CD4-positive, alpha-beta memory T cell (primary cell): ENCODE data around the gene RABGAP1L. TPM values are rescaled to one million over a fixed set of nuclear protein-coding genes. Genes with fewer than 3 reads are reported as not detected.

Experiments used
- CTCF ChIA-PET: fragments of 350-600 bp; sonication (Branson Sonifier 250); formaldehyde crosslinking; loops from one replicate; lab custom pipeline; 2021; ENCODE audit warnings: inconsistent platforms; ENCODE audit not compliant: partially characterized antibody; lab: Charles Lee
- POLR2A ChIA-PET: fragments of 350-600 bp; sonication (Branson Sonifier 250); formaldehyde crosslinking; loops from one replicate; lab custom pipeline; 2021; ENCODE audit not compliant: partially characterized antibody; lab: Charles Lee
- DNase-seq, 5 donors: peaks; one replicate each; pipeline versions ENCODE4 v3.0.0 to v3.0.0-alpha.2; 2020 to 2022; ENCODE audit warnings: mixed read lengths in 1 of 5
- H3K27ac ChIP-seq: one replicate; pipeline ENCODE4 v1.7.0; 2013; ENCODE audit warnings: low read depth, low read length
- H3K27me3 ChIP-seq: 2 replicates; pipeline ENCODE4 v1.7.0; 2013; ENCODE audit warnings: mild to moderate bottlenecking, low read length, moderate library complexity; ENCODE audit not compliant: insufficient read depth
- H3K36me3 ChIP-seq: 2 replicates; pipeline ENCODE4 v1.7.0; 2013; ENCODE audit warnings: mild to moderate bottlenecking, low read length, moderate library complexity; ENCODE audit not compliant: insufficient read depth
- H3K4me1 ChIP-seq: 2 replicates; pipeline ENCODE4 v1.7.0; 2013; ENCODE audit warnings: mild to moderate bottlenecking, low read length, moderate library complexity; ENCODE audit not compliant: insufficient read depth
- H3K4me3 ChIP-seq, 2 donors: one replicate each; pipeline ENCODE4 v1.7.0; 2013; ENCODE audit warnings: low read length in 2 of 2, mild to moderate bottlenecking in 1 of 2
- H3K9me3 ChIP-seq, 2 donors: one replicate each; pipeline ENCODE4 v1.7.0; 2013; ENCODE audit warnings: low read length in 2 of 2, control low read depth in 1 of 2; ENCODE audit not compliant: control insufficient read depth in 1 of 2
- H3K27ac Mint-ChIP-seq, 7 donors: one replicate each; pipeline ENCODE4 v1.8.0; 2020 to 2021; ENCODE audit warnings: mixed read lengths in 7 of 7, mild to moderate bottlenecking in 6 of 7, inconsistent platforms in 3 of 7, moderate library complexity in 3 of 7
- H3K27me3 Mint-ChIP-seq, 2 donors: one replicate each; pipeline ENCODE4 v1.8.0; 2020 to 2021; ENCODE audit warnings: mixed read lengths in 2 of 2
- H3K36me3 Mint-ChIP-seq, 2 donors: one replicate each; pipeline ENCODE4 v1.8.0; 2020 to 2021; ENCODE audit warnings: mixed read lengths in 2 of 2, inconsistent platforms in 1 of 2, mild to moderate bottlenecking in 1 of 2
- H3K4me1 Mint-ChIP-seq, 4 donors: one replicate each; pipeline ENCODE4 v1.8.0; 2020 to 2021; ENCODE audit warnings: mixed read lengths in 4 of 4, mild to moderate bottlenecking in 1 of 4
- H3K4me3 Mint-ChIP-seq, 8 donors: one replicate each; pipeline ENCODE4 v1.8.0; 2020 to 2021; ENCODE audit warnings: mixed read lengths in 8 of 8, mild to moderate bottlenecking in 7 of 8, moderate library complexity in 6 of 8, inconsistent platforms in 3 of 8
- H3K9me3 Mint-ChIP-seq, 8 donors: one replicate each; pipeline ENCODE4 v1.8.0; 2020 to 2021; ENCODE audit warnings: mixed read lengths in 8 of 8, mild to moderate bottlenecking in 5 of 8, inconsistent platforms in 3 of 8, moderate library complexity in 1 of 8
- intact Hi-C: fragments of 100-400 bp; cut with micrococcal nuclease; formaldehyde crosslinking; loops from one replicate; pipeline ENCODE4 v1.15.1; 2023
- polyA plus RNA-seq, 2 donors: library from polyadenylated mRNA; unstranded; fragments of 300-500 nt; fragmentation: Illumina TruSeq; gene quantifications; one replicate each; pipeline ENCODE4 v1.2.3, GENCODE V29; 2021
- total RNA-seq, 2 experiments: library from RNA; stranded (reverse); gene quantifications; one replicate each; pipeline ENCODE4 v1.2.3, GENCODE V29; 2021

The RABGAP1L gene
- total and polyA plus RNA-seq, 4 experiments from 2014 or later, result 75.7 to 114 (median 96.8) TPM

GRCh38 chr1:174191349-174191862 is 32.1 kb downstream of the RABGAP1L start:
- Mint-ChIP-seq H3K27ac (peak overlapping the region in 6 of 7 donors; percentile 1 to 33 (median 11)), H3K4me3 (peak overlapping the region in 2 of 8 donors; percentile 1 to 52), H3K4me1 (peaks cover 28 to 46% (median 43%) of the 10 kb centered on the region in 4 donors), H3K36me3 (peaks cover 2 to 12% of the 10 kb centered on the region in 2 donors), H3K9me3 (peaks cover 0 to 14% (median 4%) of the 10 kb centered on the region in 8 donors), H3K27me3 (no peaks in the 10 kb centered on the region)
- DNase-seq, result peak in 2 of 5 donors; percentile 8 to 20
- CTCF ChIA-PET, result interaction anchor here (1.2 to 2.1 kb wide), 2 partner anchors 15 to 26 kb away, joined by 4 to 5 read pairs; no protein-coding TSS in a partner anchor
- intact Hi-C loops, result no loop called here
- Histone ChIP-seq H3K27ac (no peak overlapping the region), H3K4me3 (no peak overlapping the region), H3K36me3 (no peaks in the 10 kb centered on the region), H3K27me3 (no peaks in the 10 kb centered on the region), H3K4me1 (peaks cover 16% of the 10 kb centered on the region), H3K9me3 (no peaks in the 10 kb centered on the region)
- POLR2A ChIA-PET, result interaction anchor here (1.2 kb wide), 1 partner anchor 32 kb away, joined by 3 read pairs; the partner anchor contains the start of gene RABGAP1L

- intact Hi-C loops, result no loop called here
- Mint-ChIP-seq H3K9me3 (peaks cover 0 to 2% (median 0%) of the 10 kb centered on the region in 8 donors), H3K27ac (peak overlapping the region in 3 of 7 donors; percentile 10 to 81 (median 24)), H3K4me3 (peak overlapping the region in 2 of 8 donors; percentile 5 to 39), H3K27me3 (no peaks in the 10 kb centered on the region), H3K4me1 (peaks cover 28 to 54% (median 34%) of the 10 kb centered on the region in 4 donors), H3K36me3 (peaks cover 0 to 3% of the 10 kb centered on the region in 2 donors)
- H3K9me3 ChIP-seq, result no peaks in the 10 kb centered on the region
- DNase-seq, result no peak
- H3K27me3 ChIP-seq, result no peaks in the 10 kb centered on the region
- peaks cover 13% of the 10 kb centered on the region for H3K4me1 ChIP-seq
- H3K36me3 ChIP-seq, result no peaks in the 10 kb centered on the region
- ChIA-PET CTCF (no interaction called here), POLR2A (no interaction called here)
- no peak overlapping the region for H3K27ac ChIP-seq
- H3K4me3 ChIP-seq, result no peak overlapping the region
Measured at GRCh38 chr1:174194461-174194860, 35.1 kb downstream of the RABGAP1L start.

GRCh38 chr1:174197088-174197487 is 37.8 kb downstream of the RABGAP1L start:
- H3K27me3 ChIP-seq, result no peaks in the 10 kb centered on the region
- intact Hi-C loops, result no loop called here
- Mint-ChIP-seq H3K4me1 (peaks cover 21 to 36% (median 26%) of the 10 kb centered on the region in 4 donors), H3K36me3 (peaks cover 0 to 2% of the 10 kb centered on the region in 2 donors), H3K9me3 (no peaks in the 10 kb centered on the region), H3K4me3 (no peak overlapping the region), H3K27ac (no peak overlapping the region), H3K27me3 (no peaks in the 10 kb centered on the region)
- no peaks in the 10 kb centered on the region for H3K36me3 ChIP-seq
- no peak overlapping the region for H3K27ac ChIP-seq
- H3K4me3 ChIP-seq, result no peak overlapping the region
- no peak for DNase-seq
- H3K4me1 ChIP-seq, result peaks cover 8% of the 10 kb centered on the region
- ChIA-PET POLR2A (no interaction called here), CTCF (no interaction called here)
- H3K9me3 ChIP-seq, result no peaks in the 10 kb centered on the region

GRCh38 chr1:174197547-174197946 is 38.2 kb downstream of the RABGAP1L start:
- H3K4me3 ChIP-seq, result no peak overlapping the region
- H3K36me3 ChIP-seq, result no peaks in the 10 kb centered on the region
- Mint-ChIP-seq H3K36me3 (peaks cover 0 to 2% of the 10 kb centered on the region in 2 donors), H3K27ac (no peak overlapping the region), H3K4me3 (no peak overlapping the region), H3K9me3 (no peaks in the 10 kb centered on the region), H3K4me1 (peaks cover 21 to 41% (median 25%) of the 10 kb centered on the region in 4 donors), H3K27me3 (no peaks in the 10 kb centered on the region)
- CTCF ChIA-PET, result no interaction called here
- no peaks in the 10 kb centered on the region for H3K9me3 ChIP-seq
- H3K27me3 ChIP-seq, result no peaks in the 10 kb centered on the region
- POLR2A ChIA-PET, result no interaction called here
- peaks cover 8% of the 10 kb centered on the region for H3K4me1 ChIP-seq
- no peak for DNase-seq
- intact Hi-C loops, result no loop called here
- no peak overlapping the region for H3K27ac ChIP-seq

GRCh38 chr1:174198202-174198601 is 38.9 kb downstream of the RABGAP1L start:
- H3K36me3 Mint-ChIP-seq, result peaks cover 2 to 4% of the 10 kb centered on the region in 2 donors
- H3K9me3 ChIP-seq, result no peaks in the 10 kb centered on the region
- H3K27me3 Mint-ChIP-seq, result no peaks in the 10 kb centered on the region
- intact Hi-C loops, result no loop called here
- CTCF ChIA-PET, result no interaction called here
- no peak overlapping the region for H3K27ac ChIP-seq
- peak overlapping the region in 1 of 7 donors; percentile 83 for H3K27ac Mint-ChIP-seq
- POLR2A ChIA-PET, result no interaction called here
- no peak overlapping the region for H3K4me3 ChIP-seq
- peaks cover 0 to 5% (median 0%) of the 10 kb centered on the region in 8 donors for H3K9me3 Mint-ChIP-seq
- H3K4me3 Mint-ChIP-seq, result no peak overlapping the region
- no peaks in the 10 kb centered on the region for H3K36me3 ChIP-seq
- H3K4me1 Mint-ChIP-seq, result peaks cover 22 to 46% (median 28%) of the 10 kb centered on the region in 4 donors
- H3K27me3 ChIP-seq, result no peaks in the 10 kb centered on the region
- peaks cover 8% of the 10 kb centered on the region for H3K4me1 ChIP-seq
- DNase-seq, result no peak

GRCh38 chr1:174200746-174201145 is 41.4 kb downstream of the RABGAP1L start:
- no peaks in the 10 kb centered on the region for H3K27me3 ChIP-seq
- peaks cover 33 to 54% (median 42%) of the 10 kb centered on the region in 4 donors for H3K4me1 Mint-ChIP-seq
- intact Hi-C loops, result no loop called here
- peaks cover 0 to 6% (median under 1%) of the 10 kb centered on the region in 8 donors for H3K9me3 Mint-ChIP-seq
- peak in 2 of 5 donors; percentile 11 to 18 for DNase-seq
- peaks cover 27% of the 10 kb centered on the region for H3K4me1 ChIP-seq
- CTCF ChIA-PET, result no interaction called here
- H3K27ac Mint-ChIP-seq, result peak overlapping the region in 3 of 7 donors; percentile 36 to 59 (median 52)
- H3K4me3 ChIP-seq, result no peak overlapping the region
- no peaks in the 10 kb centered on the region for H3K9me3 ChIP-seq
- POLR2A ChIA-PET, result no interaction called here
- no peak overlapping the region for H3K27ac ChIP-seq
- H3K36me3 Mint-ChIP-seq, result peaks cover 2 to 5% of the 10 kb centered on the region in 2 donors
- no peaks in the 10 kb centered on the region for H3K27me3 Mint-ChIP-seq
- H3K36me3 ChIP-seq, result no peaks in the 10 kb centered on the region
- H3K4me3 Mint-ChIP-seq, result peak overlapping the region in 3 of 8 donors; percentile 0 to 46 (median 27)

GRCh38 chr1:174204697-174205308 is 45.5 kb downstream of the RABGAP1L start:
- peak; percentile 45 to 65 (median 55) for DNase-seq
- Mint-ChIP-seq H3K4me1 (peaks cover 43 to 67% (median 56%) of the 10 kb centered on the region in 4 donors), H3K27me3 (no peaks in the 10 kb centered on the region), H3K36me3 (peaks cover 2 to 5% of the 10 kb centered on the region in 2 donors), H3K27ac (peak overlapping the region; percentile 69 to 94 (median 86)), H3K9me3 (peaks cover 0 to 6% (median under 1%) of the 10 kb centered on the region in 8 donors), H3K4me3 (peak overlapping the region; percentile 17 to 81 (median 54))
- POLR2A ChIA-PET, result interaction anchor here (0.8 to 1.3 kb wide), 6 partner anchors 22 to 378 kb away, joined by 3 to 4 read pairs (median 3); partner anchors contain the start of genes RABGAP1L and RC3H1
- CTCF ChIA-PET, result interaction anchor here (0.8 to 2.9 kb wide), 4 partner anchors 10 to 57 kb away, joined by 3 to 20 read pairs (median 6); no protein-coding TSS in a partner anchor
- peaks cover 42% of the 10 kb centered on the region for H3K4me1 ChIP-seq
- peak overlapping the region; percentile 22 for H3K27ac ChIP-seq
- H3K27me3 ChIP-seq, result no peaks in the 10 kb centered on the region
- no peaks in the 10 kb centered on the region for H3K36me3 ChIP-seq
- H3K9me3 ChIP-seq, result no peaks in the 10 kb centered on the region
- no peak overlapping the region for H3K4me3 ChIP-seq
- intact Hi-C loops, result no loop called here
